Fibroblast of lung (primary cell): ENCODE data around the gene NR4A1. TPM values are rescaled to one million over a fixed set of nuclear protein-coding genes. Genes with fewer than 3 reads are reported as not detected.

Experiments
- DNase-seq, 2 donors: peaks; one replicate each; pipeline versions ENCODE4 v3.0.0 to v3.0.0-alpha.2; 2010; ENCODE audit warnings: low read depth in 2 of 2
- H2AFZ ChIP-seq: 2 replicates; pipeline ENCODE4 v1.5.1; 2012; ENCODE audit warnings: low read length, control low read depth, inconsistent platforms
- H3K27ac ChIP-seq: 2 replicates; pipeline ENCODE4 v1.5.1; 2011; ENCODE audit warnings: low read length, control low read depth; ENCODE audit not compliant: insufficient read depth
- H3K27me3 ChIP-seq: 2 replicates; pipeline ENCODE4 v1.5.1; 2011; ENCODE audit warnings: mild to moderate bottlenecking, low read length; ENCODE audit not compliant: control insufficient read depth, insufficient read depth
- H3K36me3 ChIP-seq: 2 replicates; pipeline ENCODE4 v1.5.1; 2011; ENCODE audit warnings: low read length; ENCODE audit not compliant: control insufficient read depth, insufficient read depth
- H3K4me1 ChIP-seq: 2 replicates; pipeline ENCODE4 v1.5.1; 2011; ENCODE audit warnings: low read length; ENCODE audit not compliant: control insufficient read depth, insufficient read depth; ENCODE audit errors: extremely low read depth
- H3K4me2 ChIP-seq: 2 replicates; pipeline ENCODE4 v1.5.1; 2011; ENCODE audit warnings: low read length, control low read depth; ENCODE audit not compliant: insufficient read depth; ENCODE audit errors: extremely low read depth
- H3K4me3 ChIP-seq, 4 experiments: fragments of 200-600 bp in 1 of 4; sonication (generic) in 1 of 4; replicated peaks in 1 of 4; 2 replicates each; pipeline ENCODE4 v1.5.1; 2011 to 2016; ENCODE audit warnings: low read length in 4 of 4, low read depth in 3 of 4, mild to moderate bottlenecking in 3 of 4, control low read depth in 2 of 4, inconsistent platforms in 1 of 4, mixed read lengths in 1 of 4; ENCODE audit not compliant: insufficient read depth in 1 of 4; ENCODE audit errors: control extremely low read depth in 1 of 4
- H3K79me2 ChIP-seq: 2 replicates; pipeline ENCODE4 v1.5.1; 2012; ENCODE audit warnings: mild to moderate bottlenecking, low read length, inconsistent platforms; ENCODE audit not compliant: control insufficient read depth, insufficient read depth
- H3K9ac ChIP-seq: 2 replicates; pipeline ENCODE4 v1.5.1; 2011; ENCODE audit warnings: mild to moderate bottlenecking, low read length, control low read depth; ENCODE audit not compliant: insufficient read depth
- H3K9me3 ChIP-seq: 2 replicates; pipeline ENCODE4 v1.5.1; 2012; ENCODE audit warnings: low read depth, low read length; ENCODE audit not compliant: control insufficient read depth, insufficient read depth
- H4K20me1 ChIP-seq: 2 replicates; pipeline ENCODE4 v1.5.1; 2011; ENCODE audit warnings: low read length; ENCODE audit not compliant: control insufficient read depth, insufficient read depth; ENCODE audit errors: extremely low read depth
- EZH2 ChIP-seq: IDR thresholded peaks from 2 replicates; pipeline ENCODE4 v1.5.1; 2012; ENCODE audit warnings: low read length, control low read depth, mild to moderate bottlenecking; ENCODE audit errors: missing control alignments
- polyA plus RNA-seq, 2 donors: library from polyadenylated mRNA; depleted of rRNA in 1 of 2; stranded (reverse) in 1 of 2; unstranded in 1 of 2; fragments of >200 nt; gene quantifications; 2 replicates each; pipeline ENCODE4 v1.2.1, GENCODE V29; 2011 to 2012; ENCODE audit warnings: missing spikeins in 1 of 2
- total RNA-seq: library from RNA; depleted of rRNA; stranded (reverse); fragments of >200 nt; gene quantifications from 2 replicates; pipeline ENCODE4 v1.2.1, GENCODE V29; 2014
- TF ChIP-seq, protein P1 (sequence below), 2 donors: IDR thresholded peaks in 1 of 2; conservative IDR thresholded peaks in 1 of 2; 1 replicate in 1 of 2; 2 replicates in 1 of 2; pipeline ENCODE4 v1.5.1; 2011 to 2012; ENCODE audit warnings: low read length in 2 of 2, control low read depth in 1 of 2, inconsistent platforms in 1 of 2, low read depth in 1 of 2, mild to moderate bottlenecking in 1 of 2

The NR4A1 gene
- total and polyA plus RNA-seq, 2 donors (not counting 1 experiment from before 2014, with no cell fraction given) = 3.8 to 4.1 TPM

- peak overlapping the region in 2 of 4 experiments; percentile 7 to 27 for H3K4me3 ChIP-seq
- no peaks in the 10 kb centered on the region for H3K27me3 ChIP-seq
- H3K9me3 ChIP-seq = no peaks in the 10 kb centered on the region
- peak overlapping the region; percentile 30 for H3K9ac ChIP-seq
- DNase-seq = no peak
- TF ChIP-seq EZH2 = no peak
- TF ChIP-seq, protein P1, sequence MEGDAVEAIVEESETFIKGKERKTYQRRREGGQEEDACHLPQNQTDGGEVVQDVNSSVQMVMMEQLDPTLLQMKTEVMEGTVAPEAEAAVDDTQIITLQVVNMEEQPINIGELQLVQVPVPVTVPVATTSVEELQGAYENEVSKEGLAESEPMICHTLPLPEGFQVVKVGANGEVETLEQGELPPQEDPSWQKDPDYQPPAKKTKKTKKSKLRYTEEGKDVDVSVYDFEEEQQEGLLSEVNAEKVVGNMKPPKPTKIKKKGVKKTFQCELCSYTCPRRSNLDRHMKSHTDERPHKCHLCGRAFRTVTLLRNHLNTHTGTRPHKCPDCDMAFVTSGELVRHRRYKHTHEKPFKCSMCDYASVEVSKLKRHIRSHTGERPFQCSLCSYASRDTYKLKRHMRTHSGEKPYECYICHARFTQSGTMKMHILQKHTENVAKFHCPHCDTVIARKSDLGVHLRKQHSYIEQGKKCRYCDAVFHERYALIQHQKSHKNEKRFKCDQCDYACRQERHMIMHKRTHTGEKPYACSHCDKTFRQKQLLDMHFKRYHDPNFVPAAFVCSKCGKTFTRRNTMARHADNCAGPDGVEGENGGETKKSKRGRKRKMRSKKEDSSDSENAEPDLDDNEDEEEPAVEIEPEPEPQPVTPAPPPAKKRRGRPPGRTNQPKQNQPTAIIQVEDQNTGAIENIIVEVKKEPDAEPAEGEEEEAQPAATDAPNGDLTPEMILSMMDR (conservative IDR thresholded peaks at IDR 0.05 in 1 of 2, IDR thresholded peaks at IDR 0.05 in 1 of 2; ENCODE audit: low read depth in 1 of 2, low read length in 2 of 2) = no peak
- H3K27ac ChIP-seq = peak overlapping the region; percentile 56
- H3K36me3 ChIP-seq = no peaks in the 10 kb centered on the region
- H2AFZ ChIP-seq = no peak overlapping the region
- peaks cover 8% of the 10 kb centered on the region for H3K4me1 ChIP-seq
- no peaks in the 10 kb centered on the region for H4K20me1 ChIP-seq
- H3K4me2 ChIP-seq = peak overlapping the region; percentile 50
- H3K79me2 ChIP-seq = no peaks in the 10 kb centered on the region
Observed at GRCh38 chr12:52038447-52038846, 12.8 kb upstream of the NR4A1 start.

- Histone ChIP-seq H3K27me3 (no peaks in the 10 kb centered on the region), H3K9ac (no peak overlapping the region), H4K20me1 (no peaks in the 10 kb centered on the region), H3K4me3 (no peak overlapping the region), H3K9me3 (no peaks in the 10 kb centered on the region), H3K79me2 (no peaks in the 10 kb centered on the region), H3K4me2 (no peak overlapping the region), H3K4me1 (peaks cover 20% of the 10 kb centered on the region), H3K36me3 (no peaks in the 10 kb centered on the region), H2AFZ (no peak overlapping the region), H3K27ac (no peak overlapping the region)
- TF ChIP-seq, protein P1 (conservative IDR thresholded peaks at IDR 0.05 in 1 of 2, IDR thresholded peaks at IDR 0.05 in 1 of 2; ENCODE audit: low read depth in 1 of 2, low read length in 2 of 2) = no peak
- TF ChIP-seq EZH2 = no peak
- DNase-seq = no peak
Observed at GRCh38 chr12:52041035-52041434, 10.2 kb upstream of the NR4A1 start.

- TF ChIP-seq EZH2 = no peak
- TF ChIP-seq, protein P1 (conservative IDR thresholded peaks at IDR 0.05 in 1 of 2, IDR thresholded peaks at IDR 0.05 in 1 of 2; ENCODE audit: low read depth in 1 of 2, low read length in 2 of 2) = no peak
- no peak overlapping the region for H3K9ac ChIP-seq
- DNase-seq = peak in 1 of 2 donors; percentile 59
Observed at GRCh38 chr12:52041695-52042123, 9.5 kb upstream of the NR4A1 start.

More at GRCh38 chr12:52041695-52042123, 9.5 kb upstream of the NR4A1 start:
- Histone ChIP-seq H3K9me3 (no peaks in the 10 kb centered on the region), H3K79me2 (no peaks in the 10 kb centered on the region), H3K27ac (no peak overlapping the region), H3K4me3 (no peak overlapping the region), H3K27me3 (no peaks in the 10 kb centered on the region), H3K36me3 (no peaks in the 10 kb centered on the region), H3K4me1 (peaks cover 16% of the 10 kb centered on the region), H3K4me2 (no peak overlapping the region), H4K20me1 (no peaks in the 10 kb centered on the region), H2AFZ (no peak overlapping the region)
